ENCODE measurements around the gene STC2. TPM values are rescaled to one million over a fixed set of nuclear protein-coding genes. Genes with fewer than 3 reads are reported as not detected.

The STC2 gene
- total and polyA plus RNA-seq, 5 donors from 2014 or later, result not detected

Other genes starting within 250 kb of the STC2 start
- 30.2 TPM for gene BNIP1, start 183.9 kb downstream of the STC2 start, total RNA-seq
- 10 to 100 TPM; 16.0 to 19.8 (median 18.6) TPM for gene BNIP1, start 183.9 kb downstream of the STC2 start, polyA plus RNA-seq
- gene NKX2-5, start 93.2 kb downstream of the STC2 start, total RNA-seq, result not detected
- not detected for gene NKX2-5, start 93.2 kb downstream of the STC2 start, polyA plus RNA-seq